Measurements from ENCODE around the gene WNT1. TPM values are rescaled to one million over a fixed set of nuclear protein-coding genes. Genes with fewer than 3 reads are reported as not detected.

The WNT1 gene
- total RNA-seq, 1 donor from 2014 or later, result not detected

GRCh38 chr12:49031573-49032161 lies 53.5 kb downstream of the WNT1 start:
- FAIRE-seq (no peak), DNase-seq (ENCODE audit: low read depth) (no peak)
- Histone ChIP-seq H3K27me3 (ENCODE audit: control insufficient read depth, insufficient read depth, low read length) (no peaks in the 10 kb centered on the region), H3K4me3 (ENCODE audit: low read depth, low read length) (no peak overlapping the region), H3K36me3 (ENCODE audit: control insufficient read depth, insufficient read depth, low read length) (peaks cover 48% of the 10 kb centered on the region)
- no peak for TF ChIP-seq CTCF (IDR thresholded peaks at IDR 0.05; ENCODE audit: insufficient read depth, low read length, severe bottlenecking)

Other genes starting within 250 kb of the WNT1 start
- gene ADCY6, start 189.2 kb upstream of the WNT1 start, total RNA-seq, result 13.4 and 32.6 TPM in 2 replicates
- gene CACNB3, start 159.8 kb upstream of the WNT1 start, total RNA-seq, result 7.4 and 8.6 TPM in 2 replicates
- gene DDX23, start 126.2 kb upstream of the WNT1 start, total RNA-seq, result 68.7 and 81.2 TPM in 2 replicates
- gene RND1, start 112.5 kb upstream of the WNT1 start, total RNA-seq, result 2.9 and 4.5 TPM in 2 replicates
- gene FKBP11, start 52.8 kb upstream of the WNT1 start, total RNA-seq, result 7.9 and 12.4 TPM in 2 replicates
- gene ARF3, start 20.8 kb upstream of the WNT1 start, total RNA-seq, result 30.0 and 38.7 TPM in 2 replicates
- not detected in 2 replicates for gene WNT10B, start 6.6 kb upstream of the WNT1 start, total RNA-seq
- 0.13 and 0.26 TPM in 2 replicates for gene DDN, start 21.1 kb downstream of the WNT1 start, total RNA-seq
- 68.6 and 93.7 TPM in 2 replicates for gene PRKAG1, start 40.5 kb downstream of the WNT1 start, total RNA-seq
- 24.0 and 25.6 TPM in 2 replicates for gene KMT2D, start 82.5 kb downstream of the WNT1 start, total RNA-seq
- gene RHEBL1, start 91.7 kb downstream of the WNT1 start, total RNA-seq, result 0.26 and 0.53 TPM in 2 replicates
- 0.13 TPM in 1 of 2 replicates, not detected in the other for gene DHH, start 116.5 kb downstream of the WNT1 start, total RNA-seq
- 24.0 and 26.6 TPM in 2 replicates for gene LMBR1L, start 132.5 kb downstream of the WNT1 start, total RNA-seq
- gene TUBA1B, start 153.1 kb downstream of the WNT1 start, total RNA-seq, result 253 and 317 TPM in 2 replicates
- gene TUBA1A, start 210.8 kb downstream of the WNT1 start, total RNA-seq, result 8.2 and 17.3 TPM in 2 replicates

All from bronchial epithelial cell (primary cell).